ENCODE data around the gene A3GALT2.

The A3GALT2 gene

DNA sequence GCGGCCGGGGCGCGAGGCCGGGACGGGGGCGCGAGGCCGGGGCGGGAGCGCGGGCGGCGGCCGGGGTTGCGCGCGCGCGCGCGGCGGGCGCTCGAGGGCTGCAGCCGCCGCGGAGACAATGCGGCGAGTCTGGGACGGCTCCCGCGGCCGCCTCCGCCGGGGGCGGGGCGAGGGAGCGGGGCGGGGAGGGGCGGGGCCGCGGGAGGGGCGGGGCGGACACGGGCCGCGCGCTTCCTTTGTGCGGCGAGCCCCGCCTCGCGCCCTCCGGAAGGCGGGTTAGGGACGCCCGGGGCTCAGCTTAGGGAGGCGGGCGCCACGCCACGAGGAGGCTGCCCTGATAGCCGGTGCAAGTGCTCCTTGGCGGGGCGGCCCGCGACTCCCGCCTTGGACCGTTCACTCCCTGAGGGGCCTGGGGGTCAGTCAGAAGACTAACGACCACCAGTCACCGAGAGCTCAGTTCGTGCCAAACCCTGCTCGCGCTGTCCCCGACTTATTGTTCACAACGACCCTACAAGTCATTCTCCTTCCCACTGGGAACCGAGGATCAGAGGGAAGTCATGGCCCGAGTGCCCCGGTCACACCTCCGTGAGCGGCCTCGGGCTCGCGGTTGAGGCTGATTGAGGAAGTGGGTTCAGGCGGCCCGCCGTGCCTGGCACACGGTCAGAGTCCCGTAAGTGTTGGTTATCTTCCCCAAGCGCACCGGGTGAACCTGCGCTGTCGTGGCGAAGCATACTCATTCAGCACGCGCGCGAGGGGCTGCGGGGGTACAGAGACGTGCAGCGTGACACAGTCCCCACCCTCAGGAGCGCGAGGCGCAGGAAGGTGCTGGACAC, 29.1 kb upstream of the A3GALT2 start:
- no peak for DNase-seq

DNA sequence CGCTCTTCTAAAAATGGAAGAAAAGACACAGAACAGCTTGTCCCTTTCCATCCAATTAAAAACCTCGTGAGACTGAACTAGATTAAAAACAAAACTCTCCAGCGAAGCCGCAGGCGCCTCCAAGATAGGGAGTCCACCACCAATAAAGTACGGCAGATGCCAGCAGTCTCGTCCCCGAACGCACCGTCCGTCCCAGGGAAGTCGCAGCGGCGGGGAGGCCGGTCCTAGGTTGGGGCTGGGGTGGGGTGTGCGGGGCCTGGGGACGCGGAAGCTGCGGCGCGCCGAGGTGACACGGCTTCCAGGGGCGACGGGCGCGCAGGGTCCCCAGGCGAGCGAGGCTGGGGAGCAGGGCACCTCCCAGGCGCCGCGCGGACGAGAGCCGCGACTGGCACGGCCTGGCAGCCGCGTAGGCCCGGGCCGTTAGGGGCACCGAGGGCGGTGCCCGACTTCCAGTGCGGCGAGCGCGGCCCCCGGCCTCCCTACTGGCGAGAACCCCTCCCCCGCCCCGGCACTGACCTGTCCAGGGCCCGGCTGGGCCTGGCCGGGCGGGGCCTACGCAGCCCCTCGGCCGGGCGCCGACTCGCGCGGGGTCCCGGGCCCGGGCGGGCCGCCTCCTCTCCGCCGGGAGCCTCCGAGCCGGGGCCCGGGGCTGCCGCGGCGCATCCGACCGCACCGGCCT, 28.3 kb upstream of the A3GALT2 start:
- DNase-seq, result no peak

DNA sequence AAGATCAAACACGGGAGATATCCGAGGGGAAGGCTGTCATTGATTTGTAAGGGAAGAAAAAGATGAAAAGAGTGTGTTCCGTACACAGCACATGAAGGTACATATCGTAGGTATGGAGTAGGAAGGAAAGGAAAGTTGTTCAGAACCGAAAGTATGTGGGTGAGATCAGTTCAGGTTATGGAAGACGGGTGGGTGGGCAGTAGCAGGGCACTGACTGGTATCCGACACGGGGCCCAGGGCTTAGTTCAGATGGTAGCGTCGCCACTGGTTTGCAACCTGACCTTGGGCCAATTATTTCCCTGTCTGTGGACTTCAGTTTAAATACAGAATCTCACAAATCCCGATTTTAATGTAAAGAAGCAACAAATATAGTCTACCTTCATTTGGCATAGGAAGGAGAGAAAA, 27.8 kb upstream of the A3GALT2 start:
- no peak for DNase-seq

DNA sequence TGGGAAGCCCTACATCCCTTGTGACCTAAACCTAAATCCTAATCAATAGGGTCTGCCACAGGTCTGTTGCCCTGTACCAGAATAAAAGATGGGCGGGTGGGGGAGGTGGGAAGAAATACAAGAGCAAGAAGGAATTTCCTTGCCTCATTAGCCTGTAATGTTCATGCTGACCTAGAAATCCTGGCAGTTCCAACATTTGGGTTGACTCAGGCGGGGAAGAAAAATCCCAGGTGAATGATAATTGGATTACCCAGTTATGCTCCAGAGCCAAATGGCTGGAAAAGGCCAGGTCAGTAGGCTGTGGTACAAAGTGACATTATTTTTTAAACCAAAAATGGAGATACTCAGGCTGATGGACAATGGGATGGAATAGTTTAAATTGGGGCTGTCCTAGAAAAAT, 27.3 kb upstream of the A3GALT2 start:
- DNase-seq, result no peak

DNA sequence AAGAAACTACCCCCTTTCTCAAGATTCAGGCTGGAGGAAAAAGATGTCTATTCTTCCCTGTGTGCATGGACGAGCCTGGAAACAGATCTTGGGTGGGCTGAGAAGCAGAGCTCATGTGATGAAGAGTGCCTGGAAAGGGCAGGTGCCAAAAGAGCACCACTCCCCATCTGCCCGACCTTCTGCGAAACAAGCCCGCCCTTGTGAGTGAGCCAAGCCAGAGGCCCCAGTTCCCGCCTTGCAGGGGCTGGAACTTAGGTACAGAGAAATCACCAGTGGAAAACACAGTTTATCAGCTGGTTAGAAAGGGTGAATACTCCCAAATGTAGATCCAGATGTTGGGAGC, 26.7 kb upstream of the A3GALT2 start:
- no peak for DNase-seq

DNA sequence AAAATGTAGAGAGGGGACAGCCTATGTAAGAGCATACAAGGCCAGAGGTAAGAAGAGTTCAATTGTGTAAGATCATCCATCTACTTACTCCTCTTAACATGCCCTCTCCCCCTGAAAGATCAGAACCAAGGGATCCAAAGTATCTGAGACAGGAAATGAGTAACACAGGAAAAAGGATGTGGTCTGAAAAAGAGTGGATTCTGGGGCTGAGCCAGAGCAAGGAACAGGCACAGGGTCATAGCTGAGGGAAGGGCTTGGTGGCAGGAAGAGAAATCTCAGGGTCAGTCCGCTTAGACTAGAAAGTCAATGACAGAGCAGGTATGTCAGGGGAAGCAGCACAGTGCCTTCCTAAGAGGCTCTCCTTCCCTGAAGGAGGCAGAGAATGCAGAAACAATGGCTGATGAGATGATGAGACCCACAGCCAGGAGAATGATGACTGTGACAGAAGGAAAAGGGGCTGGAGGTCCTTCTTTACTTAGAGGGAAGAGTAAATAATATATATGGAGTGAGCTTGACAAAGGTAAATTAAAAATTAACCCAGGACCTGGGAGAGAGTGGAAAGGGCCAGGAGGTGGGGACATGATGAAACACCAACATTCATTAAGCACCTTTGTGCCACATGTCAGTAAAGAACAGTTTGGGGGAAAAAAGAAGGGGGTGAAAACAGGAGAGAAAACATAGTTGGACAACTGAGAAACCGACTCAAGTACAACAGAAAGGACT, 26.2 kb upstream of the A3GALT2 start:
- no peak for DNase-seq

DNA sequence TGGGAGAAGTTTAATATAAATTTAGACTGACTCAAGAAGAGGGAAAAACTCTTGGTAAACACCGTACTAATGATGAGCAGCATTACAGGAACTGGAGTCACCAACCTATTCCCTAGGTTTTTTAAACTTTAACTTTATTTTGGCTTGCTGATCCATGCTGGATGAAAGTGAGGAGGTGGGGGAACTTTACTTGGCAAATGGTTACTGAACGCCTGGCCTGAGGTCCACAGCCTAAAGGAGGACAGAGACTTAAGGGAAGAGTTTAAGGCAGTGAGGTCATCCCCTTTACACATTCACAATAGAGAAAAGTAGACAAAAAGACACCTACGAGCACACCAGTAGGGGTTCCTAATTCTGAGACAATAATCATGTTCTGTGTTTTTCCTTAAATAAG, 25.6 kb upstream of the A3GALT2 start:
- DNase-seq, result no peak

DNA sequence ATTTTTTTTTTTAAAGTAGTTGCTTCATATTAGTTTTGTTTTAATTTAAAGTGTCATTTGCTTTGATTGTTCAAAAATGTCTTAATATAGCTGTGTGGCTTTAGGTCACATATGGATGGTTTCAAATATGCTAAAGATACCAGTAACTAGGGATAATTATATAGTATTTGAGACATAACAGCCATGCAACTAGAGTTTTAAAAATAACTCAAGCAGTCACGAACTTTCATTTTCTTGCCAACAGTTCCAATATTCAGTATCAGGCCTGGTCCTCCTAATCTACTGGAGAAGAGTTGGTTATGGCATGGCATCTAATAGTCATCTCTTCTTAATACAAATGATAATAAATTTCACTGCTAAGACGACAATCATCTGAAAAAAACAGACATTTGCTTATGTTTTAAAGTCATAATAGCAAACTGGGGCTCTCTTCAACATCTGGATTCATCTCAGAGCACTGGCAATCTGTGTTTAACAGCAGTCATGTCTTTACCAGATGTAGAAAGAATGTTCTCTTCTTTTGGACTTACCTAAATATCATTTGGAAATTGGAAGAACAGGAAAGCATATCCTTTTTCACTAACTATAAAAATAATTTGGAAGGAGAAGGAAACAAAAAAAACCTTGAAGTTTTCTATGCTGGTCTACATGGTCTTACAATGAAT, 24.1 kb upstream of the A3GALT2 start:
- no peak for DNase-seq

DNA sequence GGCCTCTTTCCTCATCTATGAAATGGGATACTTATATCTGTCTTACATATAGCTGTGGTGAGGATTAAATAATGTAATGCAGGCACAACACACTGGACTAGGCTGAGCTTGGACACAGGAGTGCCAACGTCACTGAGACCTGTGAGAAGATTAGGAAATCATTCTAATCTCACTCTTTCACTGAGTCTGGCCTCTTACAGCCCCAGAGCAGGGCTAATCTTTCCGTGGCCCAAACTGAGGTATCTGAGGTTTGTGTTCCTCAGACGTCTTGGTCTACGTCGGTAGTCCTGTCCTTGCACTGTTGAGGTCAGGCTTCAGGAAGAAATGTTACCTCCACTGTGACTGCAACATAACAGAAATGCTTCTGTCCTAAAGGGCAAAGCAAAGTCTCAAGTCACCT, 22.6 kb upstream of the A3GALT2 start:
- DNase-seq, result no peak

DNA sequence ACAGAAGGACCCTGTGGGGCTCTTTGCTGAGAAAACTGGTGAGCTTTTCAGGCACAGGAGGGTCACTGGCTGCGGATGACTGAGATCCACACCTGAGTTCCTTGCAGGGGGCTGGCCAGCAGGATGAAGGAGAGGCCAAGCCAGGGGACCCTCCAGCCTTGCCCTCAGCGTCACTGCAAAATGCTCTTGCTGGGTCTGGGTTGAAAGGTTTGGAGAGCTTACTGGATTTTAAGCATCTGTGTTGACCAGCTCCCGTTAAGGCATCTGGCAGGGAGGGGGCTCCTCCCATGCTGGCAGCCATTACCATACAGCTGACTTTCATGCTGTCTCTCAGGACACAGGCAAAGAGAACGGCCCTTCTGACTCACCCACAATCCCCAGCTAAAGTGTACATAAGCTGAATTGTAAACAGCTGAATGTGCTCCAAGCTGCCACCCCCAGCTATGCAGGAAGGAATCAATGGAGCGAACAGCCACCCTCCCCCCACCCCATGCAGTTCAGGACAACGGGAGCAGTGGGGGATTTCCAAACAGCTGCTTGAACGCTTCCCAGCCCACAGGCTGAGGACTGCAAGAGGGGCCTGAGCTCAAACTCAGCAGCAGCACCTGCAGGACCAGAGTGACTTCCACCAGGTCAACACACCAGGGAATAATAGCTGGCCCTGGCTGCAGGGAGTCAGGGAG, 21.3 kb upstream of the A3GALT2 start:
- DNase-seq, result no peak

DNA sequence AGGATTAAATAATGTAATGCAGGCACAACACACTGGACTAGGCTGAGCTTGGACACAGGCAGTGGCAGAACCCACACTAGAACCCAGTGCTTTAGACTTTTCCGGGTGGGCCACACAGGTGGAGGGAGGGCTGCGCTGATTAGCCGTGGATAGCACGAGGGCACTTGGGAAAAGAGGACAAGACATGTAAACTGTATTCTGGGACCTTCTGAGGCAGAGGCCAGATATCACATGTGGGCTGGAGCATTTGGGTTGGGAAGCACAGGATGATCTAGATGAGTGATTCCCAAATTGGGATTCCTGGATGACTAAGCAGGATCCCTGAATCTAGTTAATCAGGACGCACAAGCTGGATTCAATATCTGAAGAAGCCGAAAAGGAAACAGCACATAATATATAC, 20.3 kb upstream of the A3GALT2 start:
- DNase-seq, result no peak

DNA sequence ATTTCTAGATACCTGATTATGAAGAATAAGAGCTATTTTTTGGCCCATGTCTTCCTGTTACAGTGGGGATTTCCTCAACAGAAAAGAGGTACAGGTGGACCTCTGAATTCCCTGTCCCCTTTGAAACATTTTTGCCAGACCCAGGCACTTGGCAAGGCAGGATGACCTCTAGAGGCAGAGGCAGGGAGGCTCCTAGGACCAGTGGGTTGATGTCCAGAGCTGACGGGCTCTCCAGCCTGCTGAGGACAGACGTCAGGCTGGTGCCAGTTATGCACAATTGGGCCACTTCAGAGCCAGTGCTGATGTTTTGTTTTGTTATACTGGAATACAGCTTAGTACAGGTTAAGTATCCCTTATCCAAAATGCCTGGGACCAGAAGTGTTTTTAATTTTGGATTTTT, 18.5 kb upstream of the A3GALT2 start:
- DNase-seq, result no peak

DNA sequence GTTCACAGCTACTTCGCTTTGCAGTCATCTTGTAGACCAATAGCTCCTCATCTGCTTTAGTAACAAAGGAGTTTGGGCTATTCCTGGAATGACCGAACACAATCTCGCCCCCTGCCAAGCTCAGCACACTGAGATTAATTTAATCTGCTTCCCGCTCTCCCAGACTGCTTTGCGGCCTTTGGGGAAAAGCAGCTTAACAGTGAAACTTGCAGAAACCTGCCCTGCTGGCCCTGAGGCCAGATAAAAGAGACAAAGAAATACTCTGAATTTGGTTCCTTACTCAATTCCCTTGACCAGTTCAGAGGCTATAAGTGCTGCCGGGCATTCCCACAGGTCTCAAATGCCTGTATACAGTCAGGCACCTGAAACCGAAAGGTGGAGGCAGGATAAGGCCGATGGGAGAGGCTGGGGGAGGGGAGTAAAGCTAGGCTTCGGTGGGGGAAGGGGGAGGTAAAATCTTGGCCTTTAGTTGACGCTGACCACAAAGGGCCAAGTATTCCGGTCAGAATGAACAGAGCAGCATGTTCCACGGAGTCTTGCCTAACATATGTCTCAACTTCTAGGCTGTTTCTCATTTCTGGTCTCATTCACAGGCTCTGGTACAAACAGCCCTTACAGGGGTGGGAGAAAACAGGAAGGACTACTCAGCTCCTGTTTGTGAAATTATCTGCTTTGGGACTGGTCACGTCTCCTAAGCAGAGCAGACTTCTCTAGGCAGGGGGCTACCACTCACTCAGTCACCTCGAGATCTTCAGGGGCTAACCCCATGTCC, 17.7 kb upstream of the A3GALT2 start:
- peak; percentile 55 for DNase-seq

DNA sequence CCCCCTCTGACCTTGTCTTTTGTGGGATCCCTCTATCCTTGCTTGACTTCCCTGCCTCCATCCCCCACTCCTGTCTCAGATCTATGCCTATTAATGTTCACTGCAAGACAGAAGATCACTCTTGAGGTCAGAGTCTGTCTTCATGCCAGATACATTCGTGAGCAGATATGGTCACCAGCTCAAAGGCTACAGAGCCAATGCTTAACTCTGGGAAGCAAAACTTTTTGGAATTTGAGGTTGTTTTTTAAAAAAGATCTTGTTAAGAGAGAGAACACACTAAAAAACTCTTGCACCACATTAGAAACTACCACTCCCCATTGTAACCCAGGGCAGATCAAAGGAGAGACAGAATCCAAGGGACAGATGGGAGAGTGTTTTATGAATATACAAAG, 17.1 kb upstream of the A3GALT2 start:
- no peak for DNase-seq

DNA sequence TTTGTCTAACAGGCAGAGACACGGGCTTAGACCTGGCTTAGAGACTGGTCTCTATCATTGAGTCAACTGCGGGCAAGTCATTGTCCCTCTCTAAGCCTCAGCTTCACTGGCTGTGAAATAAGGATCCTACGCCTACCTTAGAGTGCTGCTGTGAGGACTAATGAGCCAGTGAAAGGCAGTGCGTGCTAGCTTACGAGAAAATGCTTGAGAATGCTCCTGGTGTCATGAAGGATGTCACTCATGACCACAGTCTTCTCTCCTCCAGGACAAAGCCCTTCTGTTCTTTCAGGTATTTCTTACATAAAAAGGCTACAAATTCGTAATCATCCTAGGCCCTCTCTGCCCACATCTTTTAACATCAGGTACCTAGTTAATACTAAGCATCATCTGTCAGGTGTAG, 16.5 kb upstream of the A3GALT2 start:
- no peak for DNase-seq

DNA sequence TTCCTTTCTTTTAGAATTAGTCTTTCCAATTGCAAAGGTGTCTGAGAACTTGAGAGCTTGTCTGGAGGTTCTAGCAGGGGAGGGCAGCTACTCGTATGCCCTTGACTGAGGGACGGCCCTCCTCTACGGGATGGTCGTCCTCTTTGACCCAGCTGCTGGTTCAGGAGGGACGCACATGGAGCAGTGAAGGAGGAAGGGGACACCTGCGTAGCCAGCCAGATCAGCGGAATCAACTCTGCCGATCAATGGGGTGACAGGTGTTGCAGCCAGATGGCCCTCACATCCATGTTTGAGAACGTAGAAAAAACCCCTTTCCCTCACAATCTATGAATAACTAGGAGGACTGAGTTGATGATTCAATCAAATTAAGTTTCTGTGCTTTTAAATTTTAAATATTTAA, 15.7 kb upstream of the A3GALT2 start:
- DNase-seq, result no peak

DNA sequence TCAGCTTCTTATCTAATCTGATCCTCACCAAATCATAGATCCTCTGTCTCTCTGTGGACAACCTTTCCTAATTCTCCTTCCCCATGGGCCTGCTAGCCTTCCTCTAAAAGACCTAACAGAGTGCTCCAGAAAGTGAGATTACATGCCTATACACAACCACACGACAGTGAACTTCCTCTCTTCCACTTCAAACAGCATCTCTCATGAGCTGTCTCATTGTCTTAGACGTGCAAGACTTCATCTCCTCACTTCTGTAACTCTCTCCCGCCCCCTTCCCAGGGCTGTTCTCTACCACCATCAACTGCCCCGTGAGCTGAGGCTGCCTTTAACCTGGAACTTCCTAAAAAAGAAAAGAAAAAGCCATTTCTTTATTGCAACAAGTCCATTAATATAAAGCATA, 14.1 kb upstream of the A3GALT2 start:
- DNase-seq, result no peak

DNA sequence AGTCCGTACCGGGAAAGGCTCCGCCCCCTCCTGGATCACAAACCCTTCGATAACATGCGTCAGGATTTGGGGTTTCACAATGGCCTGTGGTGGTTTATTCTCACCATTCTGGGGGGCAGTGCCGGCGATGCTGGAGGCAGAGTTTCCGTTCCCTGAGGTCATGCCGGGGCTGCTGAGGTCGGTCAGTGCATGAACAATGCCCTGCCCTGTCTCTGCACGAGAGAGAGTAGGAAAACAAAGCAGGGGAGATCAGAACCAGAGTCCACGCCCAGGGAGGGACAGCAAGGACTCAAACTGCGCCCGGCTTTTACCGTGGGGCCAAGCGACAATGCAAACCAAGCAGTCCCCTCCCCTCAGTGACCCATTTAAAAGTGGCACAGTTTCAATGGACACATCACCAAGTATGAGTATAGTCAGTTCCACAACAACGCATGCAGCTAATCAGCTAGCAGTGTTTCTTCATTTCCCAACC, 13.2 kb upstream of the A3GALT2 start:
- no peak for DNase-seq

DNA sequence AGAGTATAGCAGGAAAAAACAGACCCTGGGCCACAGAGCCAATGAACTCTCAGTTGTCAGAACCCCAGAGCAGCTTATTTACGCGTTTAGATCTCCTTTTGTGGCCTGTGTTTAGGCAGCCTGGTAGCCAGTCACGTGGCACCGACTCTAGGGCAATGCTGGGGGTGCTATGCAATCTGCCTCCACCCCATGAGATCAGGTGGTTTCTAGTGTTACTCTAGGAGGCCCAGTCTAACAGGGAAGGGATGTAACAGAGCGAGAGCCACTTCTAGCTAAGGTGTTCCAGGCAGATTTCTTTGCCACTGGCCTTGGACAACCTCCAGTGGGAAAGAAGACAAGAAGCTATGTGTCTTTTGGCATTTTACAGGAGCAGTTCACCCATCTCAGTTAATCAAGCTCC, 12.0 kb upstream of the A3GALT2 start:
- DNase-seq, result no peak

DNA sequence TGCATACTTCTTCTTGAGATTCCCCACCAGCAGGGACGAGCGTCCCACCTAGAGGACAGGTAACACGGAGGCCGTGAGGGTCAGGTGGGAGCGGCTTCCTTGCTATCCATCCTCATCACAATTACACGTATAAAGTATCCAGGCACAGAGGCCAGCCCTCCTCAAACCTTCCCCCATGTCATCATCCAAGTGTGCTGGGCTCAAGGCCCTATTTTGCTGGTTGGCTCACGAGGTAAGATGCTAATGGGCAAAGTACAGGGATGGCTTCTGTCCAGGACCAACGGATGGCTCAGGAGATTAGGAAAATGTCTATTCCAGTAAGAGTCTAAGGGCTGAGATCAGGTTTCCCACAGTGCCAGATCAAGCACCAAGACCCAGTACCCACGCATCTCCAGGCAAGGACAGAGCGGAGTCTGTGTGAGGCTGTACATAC, 11.5 kb upstream of the A3GALT2 start:
- no peak for DNase-seq

DNA sequence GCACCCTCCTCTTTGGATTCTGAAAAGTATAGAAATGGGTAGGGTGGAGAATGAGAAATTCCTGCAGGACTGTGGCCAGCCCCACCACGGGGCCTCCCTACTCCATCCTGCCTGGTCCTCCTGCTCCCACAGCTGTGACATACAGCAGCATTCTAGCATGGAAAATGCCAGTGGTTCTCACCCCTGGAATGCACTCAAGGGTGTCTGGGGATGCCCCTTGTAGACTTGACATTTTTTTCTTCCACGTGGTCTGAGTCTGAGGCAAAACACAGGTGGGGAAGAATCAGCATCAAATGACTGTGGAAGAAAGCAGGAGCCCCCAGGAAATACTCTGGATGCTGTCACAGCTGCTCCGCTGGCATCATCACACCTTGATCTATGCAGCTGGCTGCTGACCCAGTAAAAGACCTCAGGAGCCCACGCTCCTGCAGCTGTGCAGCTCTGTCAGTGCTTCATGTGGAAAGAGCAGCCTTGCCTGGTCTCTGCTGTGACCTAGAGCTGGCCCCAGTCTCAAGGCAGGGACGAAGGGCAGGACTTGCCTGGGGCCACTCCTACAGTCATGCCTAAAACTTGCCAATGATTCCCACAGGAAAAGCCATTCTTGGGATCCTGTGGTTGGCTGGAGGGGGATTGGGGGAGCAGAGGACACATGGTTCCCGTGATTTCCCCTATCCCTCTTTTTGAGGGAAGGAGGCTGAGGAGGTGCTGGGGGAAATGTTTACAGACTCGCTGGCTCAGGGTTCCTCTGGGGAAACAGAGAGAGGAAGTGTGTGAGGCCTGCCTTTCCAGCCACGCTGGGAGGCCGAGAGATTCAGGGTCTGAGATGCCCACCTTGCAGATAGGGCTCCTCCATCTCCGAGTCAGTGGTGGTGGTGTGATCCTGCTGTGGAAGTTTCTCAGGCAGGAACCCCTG, 10.8 kb upstream of the A3GALT2 start:
- DNase-seq, result no peak

Data from SIG-M5 (cell line).